ENCODE data around the gene CREM.
A peak's percentile ranks its signal among the peaks of the same experiment; 100 is the strongest.
"Not testable (repeated sequence)": the region's sequence is repeated elsewhere in the genome, so short reads cannot be mapped to it uniquely, and the experiment has no call there.

CREM gene

DNA sequence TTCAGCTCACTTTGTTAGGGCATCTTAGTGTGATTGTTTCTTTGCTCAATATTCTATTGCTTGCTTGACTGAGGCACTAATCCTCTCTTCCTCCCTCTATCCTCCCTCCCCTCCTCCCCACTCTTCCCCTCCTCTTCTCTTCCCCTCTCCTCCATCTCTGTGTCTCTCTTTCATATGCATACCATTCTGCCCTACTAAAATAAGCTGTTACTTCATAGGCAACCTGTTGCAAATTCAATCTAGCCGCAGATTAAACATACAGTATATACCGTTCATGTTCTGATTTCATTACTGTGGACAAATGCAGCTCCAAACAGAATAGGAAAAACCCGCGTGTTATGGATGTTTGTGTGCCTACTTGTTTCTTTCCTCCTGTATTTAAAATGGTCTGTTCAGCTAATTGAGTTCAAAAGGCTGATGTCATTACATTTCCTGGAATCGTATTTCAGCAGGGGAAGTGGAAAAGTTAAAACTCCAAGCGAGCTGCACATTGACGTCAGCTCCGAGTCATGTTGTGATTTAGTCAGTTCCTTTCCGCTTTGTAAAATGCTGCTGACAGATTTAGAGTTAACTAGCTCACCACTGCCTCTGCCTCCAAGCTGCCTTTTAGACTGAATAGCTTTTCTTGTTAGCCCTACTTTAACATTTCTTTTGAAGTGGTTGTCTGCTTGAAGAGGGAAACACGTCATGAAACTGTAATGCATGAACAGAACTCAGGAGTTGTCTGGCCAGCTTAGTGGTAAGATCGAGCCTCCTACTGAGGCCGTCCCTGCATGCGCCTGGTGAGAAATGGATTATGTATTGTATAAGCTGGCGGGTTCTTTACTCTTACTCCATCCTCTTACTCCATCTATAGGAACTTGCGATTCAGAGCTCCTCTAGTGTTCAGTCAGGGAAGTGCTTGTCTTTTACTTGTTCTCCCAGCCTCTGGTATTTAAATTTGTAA is 69.0 kb downstream of the CREM start:
- peak; percentile 27 to 84 for DNase-seq

DNA sequence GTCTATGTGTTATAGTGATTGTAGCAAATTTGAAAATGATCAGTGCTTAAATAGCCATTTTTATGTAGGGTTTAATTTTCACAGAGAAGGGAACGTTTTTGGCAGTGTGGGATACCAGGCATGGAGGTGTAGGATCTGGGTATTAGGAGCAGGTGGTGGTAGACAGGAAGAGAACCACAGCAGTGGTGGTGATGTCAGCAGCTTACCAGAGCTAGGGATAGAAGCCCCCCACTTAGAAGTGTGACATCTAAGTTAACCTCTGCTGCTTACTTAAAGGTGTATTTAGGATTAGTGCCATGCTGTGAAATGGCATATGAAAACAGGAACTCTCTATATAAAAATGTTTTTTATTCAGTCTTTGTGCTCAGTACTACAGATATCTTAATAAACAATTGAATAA is 73.8 kb downstream of the CREM start:
- DNase-seq = no peak

DNA sequence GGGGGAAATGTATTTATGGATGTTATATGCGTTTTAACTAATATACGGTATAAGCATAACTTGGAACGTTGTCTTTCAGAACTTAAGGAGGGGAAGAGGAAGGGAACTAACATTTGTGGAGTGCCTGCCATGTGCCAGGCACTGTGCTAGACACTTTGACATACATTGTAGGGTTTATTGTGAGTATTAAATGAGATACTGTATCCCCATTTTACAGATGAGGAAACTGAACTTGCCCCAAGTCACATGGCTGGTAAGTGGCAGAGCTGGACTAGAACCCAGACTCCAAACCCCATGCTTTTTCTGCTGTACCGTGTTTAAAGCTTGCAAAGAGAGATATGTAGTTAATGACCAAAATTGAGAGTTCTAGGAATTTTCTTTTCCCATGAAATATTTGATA is 74.6 kb downstream of the CREM start:
- DNase-seq = no peak

DNA sequence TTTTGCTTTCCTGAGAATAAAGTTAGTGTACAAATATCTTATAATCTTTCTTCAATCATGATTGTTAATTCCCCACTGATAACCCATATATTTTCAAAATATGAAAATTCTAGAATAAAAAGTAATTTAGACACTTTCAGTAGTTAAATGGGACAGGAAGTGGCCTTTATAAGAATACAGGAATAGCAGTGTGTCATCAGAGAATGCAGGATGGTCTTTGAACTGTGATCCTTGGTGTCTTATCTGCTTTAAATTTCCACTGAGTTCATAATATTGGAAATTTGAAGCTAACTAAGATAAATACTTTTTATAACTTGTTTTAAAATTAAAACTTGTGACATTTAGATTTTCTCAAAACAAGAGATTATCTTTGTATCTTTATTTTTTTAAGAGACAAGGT is 75.4 kb downstream of the CREM start:
- no peak for DNase-seq

DNA sequence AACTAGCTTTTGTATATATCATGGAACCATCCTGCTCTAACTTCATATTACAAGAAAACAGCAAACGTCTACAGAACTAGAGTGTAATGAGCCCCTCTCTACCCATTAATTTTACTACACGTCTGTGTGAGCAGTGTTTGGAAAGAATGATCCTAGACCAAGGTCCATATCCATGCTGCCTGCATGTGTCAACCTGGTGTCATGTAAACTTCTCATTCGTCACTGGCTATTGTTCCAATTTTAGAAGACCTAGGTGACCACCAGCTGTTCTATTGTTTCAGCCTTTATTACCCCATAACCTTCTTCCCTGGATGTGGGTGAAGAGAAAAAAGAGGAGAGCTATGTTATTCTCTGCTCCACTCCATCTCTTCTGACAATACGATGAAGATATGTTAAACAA is 77.1 kb downstream of the CREM start:
- no peak for DNase-seq

DNA sequence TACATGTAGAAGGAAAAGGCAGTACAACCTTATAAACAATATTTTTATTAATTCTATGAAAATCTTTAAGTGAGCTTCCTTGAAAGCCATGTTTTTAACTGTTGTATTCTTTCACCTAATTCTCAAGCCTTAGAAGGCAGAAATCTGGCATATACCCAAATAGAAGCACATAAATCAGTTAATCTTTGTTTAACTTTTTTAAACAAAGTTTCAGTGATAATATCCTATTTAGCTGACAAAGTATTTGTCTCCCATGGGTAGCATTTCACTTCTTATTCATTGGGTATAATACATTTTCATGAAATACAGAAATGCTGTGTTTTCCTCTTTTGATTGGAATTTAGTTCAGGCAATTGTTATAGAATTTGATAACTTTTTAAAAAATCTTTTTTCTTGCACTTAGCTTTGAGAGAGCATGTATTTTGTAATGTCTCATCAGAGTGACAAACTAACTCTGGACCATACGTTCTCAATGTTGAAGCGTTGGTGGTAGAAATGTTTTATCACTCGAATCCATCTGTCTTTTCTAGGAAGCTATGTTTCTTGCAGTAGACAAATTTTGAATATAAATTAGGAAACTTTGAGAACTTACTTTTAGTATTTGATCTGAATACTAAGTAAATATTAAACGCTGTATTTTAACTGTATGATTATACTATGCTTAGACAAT is 78.1 kb downstream of the CREM start:
- DNase-seq = no peak

DNA sequence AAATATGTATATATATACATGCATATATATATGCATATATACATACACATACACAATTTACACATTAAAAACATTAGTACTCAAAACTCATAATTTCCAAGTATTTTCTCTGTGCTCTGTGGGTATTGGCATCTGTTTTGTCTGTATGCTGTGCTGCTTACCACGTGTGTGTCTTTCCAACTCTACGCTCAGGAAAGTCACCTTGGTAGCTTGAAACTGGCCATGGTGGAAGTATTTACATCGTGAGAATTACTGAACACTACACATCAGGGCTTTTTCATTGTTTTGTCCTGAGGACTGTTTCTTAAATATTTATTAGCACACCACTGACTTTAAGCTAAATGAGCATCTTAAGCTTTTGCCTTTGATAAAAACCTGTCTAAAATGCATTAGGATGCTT is 79.6 kb downstream of the CREM start:
- no peak for DNase-seq

DNA sequence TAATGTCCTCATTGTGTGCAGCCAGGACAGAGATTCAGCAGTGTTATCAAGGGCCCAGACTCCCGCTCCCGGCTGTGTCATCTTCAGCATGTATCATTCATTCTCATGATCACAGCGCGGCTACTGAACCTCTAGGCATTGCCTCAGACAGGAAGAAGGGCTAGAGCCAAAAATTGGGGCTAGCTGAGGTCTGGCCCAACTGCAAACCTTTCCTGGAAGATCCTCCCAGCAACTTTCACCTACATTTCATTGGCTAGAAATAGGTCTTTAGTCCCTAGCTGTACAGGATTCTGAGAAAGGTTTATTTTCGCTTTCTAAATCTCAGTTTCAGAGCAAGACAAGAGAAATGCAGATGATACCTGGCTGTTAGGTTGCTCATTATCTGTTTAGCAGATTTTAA is 81.9 kb downstream of the CREM start:
- no peak for DNase-seq

DNA sequence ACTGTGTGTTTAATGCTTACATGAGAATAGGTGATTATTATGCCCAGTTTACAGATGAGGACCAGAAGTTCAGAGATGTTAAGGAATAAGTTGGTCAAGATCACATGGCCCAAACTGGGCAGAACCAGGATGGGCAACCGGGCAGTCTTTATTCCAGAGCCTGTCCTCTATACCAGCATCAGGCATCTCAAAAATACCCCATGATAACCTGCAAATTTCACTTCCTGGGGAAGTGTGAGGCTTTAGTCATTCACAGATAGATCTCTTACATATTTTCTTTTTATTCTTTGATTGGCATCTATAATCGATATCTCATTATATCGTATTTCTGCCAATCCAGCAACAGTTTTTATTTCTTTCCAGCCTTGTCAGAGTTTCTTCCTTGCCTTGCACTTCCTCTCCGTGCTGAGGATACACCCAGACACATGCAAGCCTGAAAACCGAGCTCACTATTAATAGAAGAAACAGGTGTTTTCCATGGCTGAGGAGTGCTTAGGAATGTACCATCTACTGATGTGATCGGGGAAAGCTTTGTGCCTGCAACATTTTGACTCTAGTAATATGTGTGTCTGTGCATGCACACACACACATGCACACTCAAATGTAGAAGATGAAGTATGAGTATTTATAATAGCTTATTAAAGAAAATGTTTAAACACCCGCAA is 82.4 kb downstream of the CREM start:
- peak in 1 of 2 donors; percentile 31 for DNase-seq

DNA sequence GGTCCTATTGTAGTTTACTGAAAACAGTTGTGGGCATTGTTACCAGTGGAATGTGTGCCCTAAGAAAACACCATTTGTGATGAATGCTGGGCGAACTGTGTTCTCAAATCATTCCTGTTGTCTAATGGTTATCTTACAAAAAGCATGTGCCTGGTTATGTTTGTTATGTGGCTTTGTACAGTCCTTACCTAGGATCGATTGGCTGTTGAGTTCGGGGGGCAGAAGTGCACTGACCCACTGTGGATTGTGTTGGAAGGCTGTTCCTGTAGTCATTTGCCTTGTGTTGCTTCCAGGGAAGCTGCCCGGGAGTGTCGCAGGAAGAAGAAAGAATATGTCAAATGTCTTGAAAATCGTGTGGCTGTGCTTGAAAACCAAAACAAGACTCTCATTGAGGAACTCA is 84.3 kb downstream of the CREM start:
- no peak for DNase-seq

DNA sequence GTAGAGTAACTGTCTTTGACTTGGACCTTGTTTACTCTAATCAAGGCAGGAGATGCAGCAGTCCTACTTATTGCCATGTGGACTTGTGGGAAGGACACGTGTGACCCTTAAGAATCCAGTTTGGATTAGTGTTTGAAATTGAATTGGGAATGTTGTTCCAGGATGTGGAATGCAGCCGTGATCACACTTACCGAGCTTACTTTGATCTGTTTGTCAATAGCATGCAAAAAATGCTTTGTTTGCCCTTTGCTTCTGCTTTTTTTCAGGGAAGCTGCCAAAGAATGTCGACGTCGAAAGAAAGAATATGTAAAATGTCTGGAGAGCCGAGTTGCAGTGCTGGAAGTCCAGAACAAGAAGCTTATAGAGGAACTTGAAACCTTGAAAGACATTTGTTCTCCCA is 84.7 kb downstream of the CREM start:
- DNase-seq = no peak

DNA sequence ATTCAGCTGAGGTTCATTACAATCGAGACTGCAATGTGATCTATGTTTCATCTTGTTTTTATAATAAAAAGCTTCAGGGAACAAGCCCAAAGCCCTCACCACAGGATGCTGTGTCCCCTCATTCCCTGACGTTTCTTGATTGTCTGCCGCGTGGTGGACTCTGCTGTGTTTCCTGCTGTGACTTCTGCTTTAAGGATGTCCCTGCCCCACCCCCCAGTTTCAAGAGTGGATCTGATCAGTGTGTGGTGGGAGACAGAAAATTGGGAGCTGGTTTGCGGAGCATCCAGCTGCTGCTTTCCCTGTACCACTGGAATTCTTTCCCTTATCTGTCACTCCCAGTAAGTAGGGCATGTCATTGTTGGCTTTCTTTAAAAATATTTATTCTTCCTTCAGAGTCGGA is 86.2 kb downstream of the CREM start:
- no peak for DNase-seq

DNA sequence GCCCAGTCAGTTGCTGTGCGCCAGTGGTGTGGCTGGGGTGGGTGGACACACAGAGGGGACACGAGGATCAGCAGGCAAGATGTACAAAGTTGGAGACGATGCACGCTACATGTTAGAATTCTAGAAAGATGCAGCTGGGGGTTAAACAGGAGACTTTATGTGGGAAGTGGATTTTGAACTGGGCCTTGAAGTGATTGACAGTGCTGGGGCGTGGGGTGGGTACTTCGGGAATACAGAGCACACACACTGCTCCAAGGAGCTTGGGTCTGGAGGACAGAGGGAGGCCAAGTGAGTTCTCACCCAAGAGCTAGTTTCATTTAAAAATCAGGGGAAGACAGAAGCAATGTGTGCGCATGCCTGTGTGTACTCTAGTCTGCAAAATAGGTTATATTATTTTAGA is 87.1 kb downstream of the CREM start:
- DNase-seq = no peak

DNA sequence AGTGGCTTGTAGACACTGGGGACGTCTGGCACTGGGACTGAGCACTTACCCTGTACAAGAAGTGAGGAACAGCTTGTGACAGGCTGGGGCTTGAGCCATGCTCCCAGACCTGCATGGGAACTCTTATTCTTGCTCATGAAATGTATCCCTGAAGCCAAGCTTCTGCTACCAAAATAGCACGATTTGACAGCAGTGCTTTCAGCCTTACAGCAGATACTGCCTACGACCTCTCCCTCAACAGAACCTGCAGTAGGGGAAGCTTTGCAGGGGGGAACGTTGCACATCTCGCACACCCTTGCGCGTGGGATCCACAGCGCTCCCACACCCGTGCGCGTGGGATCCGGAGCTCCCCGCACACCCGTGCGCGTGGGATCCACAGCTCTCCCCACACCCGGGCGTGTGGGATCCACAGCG is 88.0 kb downstream of the CREM start:
- DNase-seq = no peak

DNA sequence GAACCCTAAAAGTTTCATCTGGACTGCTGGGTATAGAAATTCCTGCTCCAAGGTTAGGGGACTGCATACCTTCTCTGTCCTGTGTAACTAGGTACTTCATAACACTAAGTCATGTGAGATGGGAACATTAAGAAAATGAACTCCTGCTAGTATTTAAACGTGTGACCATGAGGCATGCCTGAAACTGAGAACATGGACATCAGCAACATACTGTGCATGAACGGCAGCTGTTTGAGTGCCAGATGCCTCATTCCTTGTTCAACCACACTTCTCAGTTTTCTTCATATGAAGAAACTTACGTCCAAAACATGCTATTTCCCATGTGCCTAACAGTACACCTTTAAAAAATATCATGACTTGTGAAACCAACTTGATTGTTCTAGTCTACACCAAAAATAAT is 88.5 kb downstream of the CREM start:
- no peak for DNase-seq

DNA sequence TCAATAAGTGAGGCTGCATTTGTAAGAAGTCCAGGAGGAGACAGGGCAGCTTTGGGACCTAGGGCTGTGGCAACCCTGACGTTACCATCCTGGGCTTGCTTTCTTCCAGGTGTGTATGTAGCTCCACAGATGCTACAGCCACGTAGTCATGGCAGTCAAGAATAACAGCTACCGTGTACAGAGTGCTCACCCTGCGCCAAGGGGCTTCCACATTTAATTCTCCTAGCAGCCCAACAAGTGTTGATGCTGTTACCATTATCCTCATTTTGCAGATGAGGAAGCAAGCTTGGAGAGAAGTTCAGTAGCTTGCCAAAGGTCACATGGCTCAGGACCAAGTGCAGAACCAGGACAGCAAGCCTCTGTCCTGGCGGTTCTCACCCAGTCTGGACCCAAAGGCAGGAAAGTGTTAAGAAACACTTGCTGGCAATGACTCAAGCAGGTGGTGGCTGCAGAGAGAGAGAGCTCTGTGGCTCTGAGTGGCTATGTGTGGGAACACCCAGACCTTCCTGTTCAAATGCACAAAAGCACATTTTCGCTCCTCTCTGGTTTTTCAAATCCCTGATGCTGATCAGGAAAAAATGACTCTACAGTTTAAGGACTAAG is 89.8 kb downstream of the CREM start:
- DNase-seq = no peak

DNA sequence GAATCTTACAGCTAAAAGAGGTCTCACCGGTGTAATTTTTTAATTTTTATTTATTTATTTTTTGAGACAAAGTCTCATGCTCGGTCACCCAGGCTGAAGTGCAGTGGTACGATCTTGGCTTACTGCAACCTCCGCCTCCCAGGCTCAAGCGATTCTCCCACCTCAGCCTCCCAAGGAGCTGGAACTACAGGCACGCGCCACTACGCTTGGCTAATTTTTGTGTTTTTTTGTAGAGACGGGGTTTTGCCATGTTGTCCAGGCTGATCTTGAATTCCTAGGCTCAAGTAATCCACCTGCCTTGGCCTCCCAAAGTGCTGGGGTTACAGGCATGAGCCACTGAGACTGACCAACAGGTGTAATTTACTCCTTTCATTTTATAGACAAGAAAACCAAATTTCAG is 90.3 kb downstream of the CREM start:
- DNase-seq = not testable (repeated sequence)

DNA sequence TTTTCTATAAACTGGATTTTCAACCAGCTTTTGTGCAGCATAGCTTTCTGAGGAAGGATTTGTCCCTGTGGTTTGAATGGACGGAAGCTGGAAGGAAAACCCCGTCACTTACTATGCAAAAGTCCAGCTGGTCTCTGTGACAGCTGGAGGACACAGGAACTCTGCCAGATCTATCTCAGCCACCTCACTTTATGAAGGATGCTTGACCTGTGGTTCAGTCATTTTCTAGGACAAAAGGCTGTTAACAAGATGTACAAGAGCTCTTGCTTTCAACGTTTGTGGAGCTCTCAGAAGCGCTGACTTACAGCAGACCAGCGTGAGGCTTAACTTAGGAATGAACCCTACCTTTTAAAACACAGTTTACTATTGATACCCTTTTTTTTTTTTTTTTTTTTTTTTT is 90.8 kb downstream of the CREM start:
- no peak for DNase-seq

DNA sequence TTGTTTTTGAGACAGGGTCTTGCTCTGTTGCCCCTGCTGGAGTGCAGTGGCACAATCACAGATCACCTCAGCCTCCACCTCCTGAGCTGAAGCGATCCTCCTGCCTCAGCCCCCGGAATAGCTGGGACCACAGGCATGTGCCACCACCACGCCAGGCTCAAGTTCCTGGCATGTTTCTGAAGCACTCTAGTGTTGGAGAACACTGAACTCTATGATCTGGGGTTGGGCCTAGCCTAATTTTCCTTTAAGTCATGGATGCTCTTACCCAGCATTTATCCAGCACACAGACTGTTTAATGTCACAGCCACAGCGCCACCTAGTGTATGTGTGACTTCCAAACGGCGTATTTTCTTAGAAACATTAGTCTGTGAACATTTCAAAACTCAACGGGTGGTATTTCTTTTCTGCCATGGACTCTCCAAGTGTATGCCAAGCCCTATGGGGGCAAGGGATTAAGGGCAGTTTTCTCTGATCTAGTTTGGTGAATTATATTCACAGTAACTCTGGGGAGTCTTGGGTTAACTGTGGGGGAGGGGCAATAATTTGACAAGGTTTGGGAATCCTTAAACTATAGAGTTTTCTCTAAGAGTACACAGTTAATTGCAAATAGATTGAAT is 91.8 kb downstream of the CREM start:
- peak; percentile 73 to 82 for DNase-seq

DNA sequence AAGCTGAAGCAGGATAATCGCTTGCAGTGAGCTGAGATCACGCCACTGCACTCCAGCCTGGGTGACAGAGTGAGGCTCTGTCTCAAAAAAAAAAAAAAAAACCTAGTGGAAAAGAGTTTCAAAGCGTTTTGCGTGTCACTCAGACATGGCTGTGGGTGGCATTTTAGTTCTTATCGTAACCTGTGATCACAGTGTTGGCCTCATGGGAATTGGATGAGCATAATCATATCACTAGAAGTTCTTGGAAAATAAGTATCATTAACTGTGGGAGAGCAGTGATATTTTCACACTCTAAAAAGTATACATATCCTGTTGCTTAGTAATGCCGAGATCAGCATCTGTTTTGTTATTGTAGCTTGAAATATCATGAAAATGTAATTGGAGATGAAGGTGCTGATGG is 92.6 kb downstream of the CREM start:
- no peak for DNase-seq

DNA sequence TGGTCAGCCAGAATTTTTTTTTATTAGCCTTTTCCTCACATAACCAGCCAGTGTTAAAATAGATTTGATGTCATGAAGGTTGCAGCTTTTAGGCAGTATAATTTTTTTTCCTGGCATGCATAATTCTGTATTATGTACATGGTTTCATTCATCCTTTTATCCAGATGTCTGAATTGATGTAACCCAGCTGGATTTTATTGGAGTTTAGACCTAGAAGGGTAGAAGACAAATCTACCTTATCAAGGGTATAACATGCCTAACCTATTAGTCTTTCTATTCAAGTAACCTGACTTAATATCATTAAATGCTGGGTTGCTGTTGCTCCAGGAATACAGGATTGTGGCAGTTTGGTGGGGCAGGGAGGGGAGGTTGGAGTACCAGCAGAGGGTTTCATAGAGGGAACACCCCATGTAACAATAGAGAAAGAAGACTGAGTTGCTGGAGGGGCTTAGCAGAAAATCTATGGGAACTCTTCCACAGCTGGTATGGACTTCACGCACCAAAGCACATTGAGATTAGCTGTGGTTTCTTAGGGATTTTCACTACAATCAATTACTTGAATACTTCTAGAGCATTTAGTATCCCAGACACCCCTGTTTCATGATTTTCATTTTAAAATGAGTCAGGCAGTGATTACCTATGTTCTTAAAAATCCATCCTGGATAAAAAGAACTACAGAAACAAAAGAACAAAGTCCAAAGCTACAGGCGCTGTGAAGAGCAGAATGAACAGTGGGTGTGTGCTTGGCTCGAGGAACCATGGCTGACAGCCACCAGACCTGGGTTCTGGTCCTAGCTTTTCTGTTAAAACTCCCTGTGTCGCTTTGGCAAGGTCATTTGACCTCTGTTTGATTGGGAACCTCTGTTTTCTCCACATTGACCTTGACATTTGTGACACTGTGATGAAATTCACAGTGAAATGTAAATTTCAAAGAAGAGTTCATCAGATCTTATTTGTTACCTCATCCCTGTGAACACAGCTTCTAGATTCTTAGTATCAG is 93.5 kb downstream of the CREM start:
- DNase-seq = no peak

DNA sequence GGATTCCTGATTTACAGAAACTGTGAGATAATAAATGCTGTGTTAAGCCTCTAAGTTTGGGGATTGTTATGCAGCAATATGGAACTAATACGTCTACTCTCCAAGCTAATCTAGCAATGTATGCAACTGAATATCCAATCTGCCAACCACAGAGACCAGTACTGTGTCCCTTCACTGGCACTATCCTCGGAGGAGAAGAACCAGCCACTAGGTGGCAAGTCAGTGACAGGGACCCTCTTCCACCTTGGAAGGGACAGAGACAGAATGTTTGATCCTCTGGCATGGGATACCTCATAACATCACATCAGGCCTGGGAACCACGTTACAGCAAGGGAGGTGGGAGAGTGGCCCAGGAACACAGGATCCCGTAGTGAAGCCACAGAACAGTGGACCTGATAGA is 96.4 kb downstream of the CREM start:
- no peak for DNase-seq

Measured in hippocampal formation (tissue), 2 donors.